Trophoblast cell (in vitro differentiated cells and primary cell): ENCODE results near the gene WDR77. TPM values are rescaled to one million over a fixed set of nuclear protein-coding genes. Genes with fewer than 3 reads are reported as not detected.

Experiments used
- DNase-seq, 2 donors: peaks; one replicate each; pipeline ENCODE4 v3.0.0-alpha.2; 2016
- H2AFZ ChIP-seq: 2 replicates; pipeline ENCODE4 v1.6.1; 2013; ENCODE audit warnings: low read length, moderate library complexity, mild to moderate bottlenecking; ENCODE audit not compliant: insufficient read depth, poor library complexity
- H2AK5ac ChIP-seq: 2 replicates; pipeline ENCODE4 v1.6.1; 2013; ENCODE audit warnings: mild to moderate bottlenecking, low read length
- H2BK120ac ChIP-seq: 2 replicates; pipeline ENCODE4 v1.6.1; 2013; ENCODE audit warnings: low read length, mild to moderate bottlenecking, moderate library complexity; ENCODE audit not compliant: insufficient read depth, poor library complexity
- H2BK12ac ChIP-seq: 2 replicates; pipeline ENCODE4 v1.6.1; 2013; ENCODE audit warnings: mild to moderate bottlenecking, low read length, moderate library complexity
- H2BK5ac ChIP-seq: 2 replicates; pipeline ENCODE4 v1.6.1; 2013; ENCODE audit warnings: low read length, low read depth, moderate library complexity, mild to moderate bottlenecking; ENCODE audit not compliant: poor library complexity
- H3K14ac ChIP-seq: 2 replicates; pipeline ENCODE4 v1.6.1; 2013; ENCODE audit warnings: mild to moderate bottlenecking, low read length
- H3K18ac ChIP-seq: 2 replicates; pipeline ENCODE4 v1.6.1; 2013; ENCODE audit warnings: mild to moderate bottlenecking, low read length
- H3K23ac ChIP-seq: 2 replicates; pipeline ENCODE4 v1.6.1; 2013; ENCODE audit warnings: low read length
- H3K27ac ChIP-seq: 2 replicates; pipeline ENCODE4 v1.5.1; 2013; ENCODE audit warnings: low read depth, mild to moderate bottlenecking, inconsistent platforms, low read length, moderate library complexity
- H3K27me3 ChIP-seq: 2 replicates; pipeline ENCODE4 v1.6.1; 2013; ENCODE audit warnings: inconsistent platforms, mild to moderate bottlenecking, low read length, moderate library complexity; ENCODE audit not compliant: insufficient read depth
- H3K36me3 ChIP-seq, 2 experiments: 1 replicate in 1 of 2; 2 replicates in 1 of 2; pipeline ENCODE4 v1.6.1; 2013; ENCODE audit warnings: low read length in 2 of 2, mild to moderate bottlenecking in 2 of 2, moderate library complexity in 1 of 2; ENCODE audit not compliant: insufficient read depth in 2 of 2, control insufficient read depth in 1 of 2
- H3K4ac ChIP-seq: 2 replicates; pipeline ENCODE4 v1.6.1; 2013; ENCODE audit warnings: low read depth, mild to moderate bottlenecking, low read length, moderate library complexity
- H3K4me1 ChIP-seq, 2 experiments: 1 replicate in 1 of 2; 2 replicates in 1 of 2; pipeline ENCODE4 v1.6.1; 2013; ENCODE audit warnings: low read length in 2 of 2, mild to moderate bottlenecking in 2 of 2, moderate library complexity in 1 of 2; ENCODE audit not compliant: insufficient read depth in 2 of 2, control insufficient read depth in 1 of 2
- H3K4me2 ChIP-seq: 2 replicates; pipeline ENCODE4 v1.6.1; 2013; ENCODE audit warnings: inconsistent platforms, mild to moderate bottlenecking, low read length, moderate library complexity
- H3K4me3 ChIP-seq: 2 replicates; pipeline ENCODE4 v1.5.1; 2013; ENCODE audit warnings: mild to moderate bottlenecking, low read depth, low read length, inconsistent platforms
- H3K79me1 ChIP-seq: one replicate; pipeline ENCODE4 v1.6.1; 2013; ENCODE audit warnings: low read length
- H3K79me2 ChIP-seq: 2 replicates; pipeline ENCODE4 v1.6.1; 2013; ENCODE audit warnings: low read length, mild to moderate bottlenecking; ENCODE audit not compliant: control insufficient read depth, insufficient read depth, poor library complexity
- H3K9ac ChIP-seq: 2 replicates; pipeline ENCODE4 v1.6.1; 2013; ENCODE audit warnings: mild to moderate bottlenecking, low read length
- H3K9me3 ChIP-seq: 2 replicates; pipeline ENCODE4 v1.6.1; 2013; ENCODE audit warnings: low read depth, mild to moderate bottlenecking, control low read depth, inconsistent platforms, low read length; ENCODE audit not compliant: insufficient read depth
- H4K12ac ChIP-seq: 2 replicates; pipeline ENCODE4 v1.6.1; 2013; ENCODE audit warnings: low read depth, mild to moderate bottlenecking, low read length, moderate library complexity
- H4K8ac ChIP-seq: 2 replicates; pipeline ENCODE4 v1.6.1; 2013; ENCODE audit warnings: low read depth, mild to moderate bottlenecking, low read length, moderate library complexity
- H4K91ac ChIP-seq: one replicate; pipeline ENCODE4 v1.6.1; 2013; ENCODE audit warnings: low read depth, mild to moderate bottlenecking, low read length, moderate library complexity
- WGBS: extraction: QIAGEN DNeasy Blood & Tissue Kit; methylation state at CpG from one replicate; pipeline ENCODE4 v1.1.7; 2013; ENCODE audit warnings: missing lambda C conversion rate; ENCODE audit not compliant: insufficient read length, insufficient coverage; ENCODE audit errors: extremely low coverage; 5-methylcytosine and 5-hydroxymethylcytosine counted together
- polyA plus RNA-seq: library from polyadenylated mRNA; stranded (reverse); fragments of 200-250 nt; gene quantifications from 2 replicates; pipeline ENCODE4 v1.2.3, GENCODE V29; 2013

Gene WDR77
- polyA plus RNA-seq, result 28.6 and 30.5 TPM in 2 replicates

DNA sequence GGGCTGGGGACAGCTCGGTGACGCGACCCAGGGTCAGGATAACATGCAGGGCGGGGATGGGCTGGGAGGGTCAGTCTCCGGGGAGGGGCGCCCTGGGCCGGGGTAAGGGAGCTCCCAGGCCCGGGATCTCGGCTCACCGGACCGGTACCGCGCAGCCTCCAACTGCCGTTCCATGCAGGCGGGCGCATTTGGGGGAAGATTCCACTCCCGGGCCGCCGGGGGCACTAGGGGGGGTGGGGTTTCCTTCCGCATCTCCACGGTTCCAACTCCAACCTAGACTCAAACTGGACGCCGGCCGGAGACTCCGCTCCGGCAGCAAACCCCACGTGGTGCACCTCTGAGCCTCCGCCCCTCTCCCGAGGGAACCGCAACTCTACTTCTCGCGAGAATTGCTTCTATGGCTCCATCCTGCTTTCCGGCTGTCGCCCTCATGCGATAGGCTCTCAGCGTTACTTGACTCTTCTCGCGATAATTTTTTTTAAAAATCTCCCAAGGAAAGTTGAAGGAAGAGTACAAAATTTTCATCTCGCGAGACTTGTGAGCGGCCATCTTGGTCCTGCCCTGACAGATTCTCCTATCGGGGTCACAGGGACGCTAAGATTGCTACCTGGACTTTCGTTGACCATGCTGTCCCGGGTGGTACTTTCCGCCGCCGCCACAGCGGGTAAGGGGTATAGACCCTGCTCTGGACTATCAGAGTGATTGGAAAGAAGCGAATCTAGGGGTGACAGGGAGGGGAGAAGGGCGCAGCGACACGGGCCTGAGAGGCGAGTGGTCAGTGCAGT lies at the start of gene WDR77, which contains the start of gene ATP5PB:
Gene WDR77, minus strand, starts transcription at position 339 of the 785 bp plus-strand sequence. Its CDS starts 87 bp downstream, at position 252.
Gene ATP5PB, plus strand, starts transcription at position 547 of the 785 bp plus-strand sequence. Its CDS starts 78 bp downstream, at position 625.
- peak; percentile 98 to 100 for DNase-seq
- peak within 1 kb of the TSS; percentile 96 for H3K4me3 ChIP-seq
- H3K27me3 ChIP-seq, result no peaks in the 10 kb centered on the region
- H3K4ac ChIP-seq, result peak within 1 kb of the TSS; percentile 84
- H3K4me1 ChIP-seq, result peaks cover 2 to 4% of the 10 kb centered on the region in 2 experiments
- peaks cover 2 to 10% of the 10 kb centered on the region in 2 experiments for H3K36me3 ChIP-seq
- WGBS, result no CpG with 5 or more reads among the region's 54 CpGs
- peak within 1 kb of the TSS; percentile 96 for H4K8ac ChIP-seq
- H3K18ac ChIP-seq, result peak within 1 kb of the TSS; percentile 62
- peak within 1 kb of the TSS; percentile 94 for H4K12ac ChIP-seq
- peak within 1 kb of the TSS; percentile 58 for H2BK5ac ChIP-seq
- peak within 1 kb of the TSS; percentile 69 for H2AK5ac ChIP-seq
- H3K79me2 ChIP-seq, result peaks cover 12% of the 10 kb centered on the region
- peak within 1 kb of the TSS; percentile 86 for H3K4me2 ChIP-seq
- peaks cover 9% of the 10 kb centered on the region for H3K79me1 ChIP-seq
- H3K23ac ChIP-seq, result no peak within 1 kb of the TSS
- H4K91ac ChIP-seq, result peak within 1 kb of the TSS; percentile 88
- peak within 1 kb of the TSS; percentile 34 for H2BK120ac ChIP-seq
- no peak within 1 kb of the TSS for H2BK12ac ChIP-seq
- peak within 1 kb of the TSS; percentile 96 for H3K9ac ChIP-seq
- H2AFZ ChIP-seq, result peak within 1 kb of the TSS; percentile 84
- no peaks in the 10 kb centered on the region for H3K9me3 ChIP-seq
- H3K14ac ChIP-seq, result peak within 1 kb of the TSS; percentile 90
- peak within 1 kb of the TSS; percentile 75 for H3K27ac ChIP-seq

DNA sequence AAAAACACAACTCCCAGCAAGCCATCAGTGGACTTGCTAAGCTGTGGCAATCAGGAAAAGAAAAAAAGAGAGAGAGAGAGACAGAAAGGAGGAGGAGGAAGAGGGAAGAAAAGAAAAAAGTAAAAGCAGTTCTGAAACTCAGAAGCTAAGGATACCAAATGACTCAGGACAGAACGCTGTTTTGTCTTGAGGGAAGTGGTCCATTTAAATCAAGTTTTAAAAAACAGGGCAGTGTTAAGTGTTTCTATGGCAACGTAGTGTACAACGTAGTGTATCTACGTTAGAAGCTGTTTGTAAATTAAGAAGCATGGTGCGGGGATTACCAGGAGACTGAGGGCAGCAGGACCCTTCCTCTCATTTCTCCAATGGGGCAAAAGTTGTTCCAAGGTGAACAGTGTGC lies 48.5 kb upstream of the WDR77 start:
- Histone ChIP-seq H3K14ac (no peak overlapping the region), H2BK12ac (no peak overlapping the region), H3K23ac (no peak overlapping the region), H4K12ac (no peak overlapping the region), H3K4me2 (no peak overlapping the region), H3K18ac (no peak overlapping the region), H3K9ac (no peak overlapping the region), H3K27ac (no peak overlapping the region), H3K4me3 (no peak overlapping the region), H2AFZ (no peak overlapping the region), H2BK5ac (no peak overlapping the region), H3K79me2 (no peaks in the 10 kb centered on the region), H4K8ac (no peak overlapping the region), H3K36me3 (no peaks in the 10 kb centered on the region), H2BK120ac (no peak overlapping the region), H3K27me3 (no peaks in the 10 kb centered on the region), H3K4me1 (no peaks in the 10 kb centered on the region), H3K9me3 (no peaks in the 10 kb centered on the region), H3K4ac (no peak overlapping the region), H4K91ac (no peak overlapping the region), H2AK5ac (no peak overlapping the region), H3K79me1 (no peaks in the 10 kb centered on the region)
- no peak for DNase-seq
- WGBS, result no CpG with 5 or more reads among the region's 5 CpGs

DNA sequence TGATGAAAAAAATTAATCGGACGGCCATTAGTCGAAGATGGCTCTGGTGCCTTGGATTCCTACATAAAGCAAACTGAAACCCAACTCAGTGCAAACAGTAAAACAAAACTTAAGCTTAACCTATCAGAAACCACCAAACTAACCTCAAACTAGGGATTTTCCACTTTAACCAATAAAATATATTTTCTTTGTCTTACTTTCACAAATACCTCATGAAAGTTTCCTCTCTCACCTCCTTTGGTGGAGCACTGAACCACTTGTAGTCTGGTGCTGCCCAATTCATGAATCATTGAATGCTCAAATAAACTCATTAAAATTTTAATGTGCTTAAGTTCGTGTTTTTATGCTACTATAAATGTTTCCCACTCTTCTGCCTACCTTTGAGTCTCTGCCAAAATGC lies 47.3 kb upstream of the WDR77 start:
- Histone ChIP-seq H2BK5ac (no peak overlapping the region), H4K8ac (no peak overlapping the region), H3K4ac (no peak overlapping the region), H3K18ac (no peak overlapping the region), H3K9me3 (no peaks in the 10 kb centered on the region), H3K9ac (no peak overlapping the region), H2BK12ac (no peak overlapping the region), H3K14ac (no peak overlapping the region), H3K4me2 (no peak overlapping the region), H3K27ac (no peak overlapping the region), H3K23ac (no peak overlapping the region), H4K12ac (no peak overlapping the region), H2BK120ac (no peak overlapping the region), H3K79me1 (no peaks in the 10 kb centered on the region), H4K91ac (no peak overlapping the region), H2AK5ac (no peak overlapping the region), H3K27me3 (no peaks in the 10 kb centered on the region), H3K4me3 (no peak overlapping the region), H3K4me1 (no peaks in the 10 kb centered on the region), H2AFZ (no peak overlapping the region), H3K36me3 (no peaks in the 10 kb centered on the region), H3K79me2 (no peaks in the 10 kb centered on the region)
- DNase-seq, result no peak
- whole genome bisulfite sequencing, result no CpG with 5 or more reads among the region's 4 CpGs

DNA sequence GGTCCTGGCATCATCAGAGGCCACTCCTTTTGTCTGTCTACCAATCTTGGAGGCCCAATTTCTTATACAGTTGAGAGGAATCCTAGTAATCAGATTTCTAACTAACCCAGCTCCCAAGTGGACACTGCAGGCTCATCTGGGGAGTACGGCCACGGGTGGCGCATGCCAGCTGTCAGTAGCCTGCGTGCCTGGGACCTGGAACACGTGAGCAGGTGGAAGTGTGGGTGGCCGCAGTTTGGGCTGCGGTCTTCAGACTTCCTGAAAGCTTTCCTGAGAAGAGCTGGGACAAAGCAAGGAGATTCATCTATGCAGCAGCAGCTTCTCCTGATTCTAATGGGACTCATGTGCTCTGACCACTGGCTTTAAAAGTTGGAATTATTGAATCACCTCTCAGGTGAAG lies 42.0 kb upstream of the WDR77 start:
- H3K27me3 ChIP-seq, result no peaks in the 10 kb centered on the region
- no CpG with 5 or more reads among the region's 7 CpGs for WGBS
- DNase-seq, result no peak

More for the DNA sequence above, 42.0 kb upstream of the WDR77 start:
- H3K4ac ChIP-seq, result no peak overlapping the region
- H2AK5ac ChIP-seq, result no peak overlapping the region
- no peak overlapping the region for H2BK5ac ChIP-seq
- H3K27ac ChIP-seq, result no peak overlapping the region
- no peaks in the 10 kb centered on the region for H3K9me3 ChIP-seq
- no peak overlapping the region for H4K8ac ChIP-seq
- no peaks in the 10 kb centered on the region for H3K79me2 ChIP-seq
- no peak overlapping the region for H3K4me2 ChIP-seq
- no peak overlapping the region for H2BK120ac ChIP-seq
- no peaks in the 10 kb centered on the region for H3K79me1 ChIP-seq
- no peak overlapping the region for H2AFZ ChIP-seq
- no peak overlapping the region for H3K4me3 ChIP-seq
- no peak overlapping the region for H3K14ac ChIP-seq
- H4K12ac ChIP-seq, result no peak overlapping the region
- H3K4me1 ChIP-seq, result no peaks in the 10 kb centered on the region
- no peak overlapping the region for H3K18ac ChIP-seq
- H3K36me3 ChIP-seq, result no peaks in the 10 kb centered on the region
- no peak overlapping the region for H2BK12ac ChIP-seq
- no peak overlapping the region for H4K91ac ChIP-seq
- H3K9ac ChIP-seq, result no peak overlapping the region
- H3K23ac ChIP-seq, result no peak overlapping the region
